HG03342 (cell line): ENCODE data around the gene LAG3.

Experiments
- ATAC-seq: cut with Tn5 transposase; IDR thresholded peaks from one replicate; pipeline ENCODE4 v1.9.1; 2021; ENCODE audit warnings: mild to moderate bottlenecking, moderate library complexity; ENCODE audit not compliant: unreplicated experiment

Gene LAG3

DNA sequence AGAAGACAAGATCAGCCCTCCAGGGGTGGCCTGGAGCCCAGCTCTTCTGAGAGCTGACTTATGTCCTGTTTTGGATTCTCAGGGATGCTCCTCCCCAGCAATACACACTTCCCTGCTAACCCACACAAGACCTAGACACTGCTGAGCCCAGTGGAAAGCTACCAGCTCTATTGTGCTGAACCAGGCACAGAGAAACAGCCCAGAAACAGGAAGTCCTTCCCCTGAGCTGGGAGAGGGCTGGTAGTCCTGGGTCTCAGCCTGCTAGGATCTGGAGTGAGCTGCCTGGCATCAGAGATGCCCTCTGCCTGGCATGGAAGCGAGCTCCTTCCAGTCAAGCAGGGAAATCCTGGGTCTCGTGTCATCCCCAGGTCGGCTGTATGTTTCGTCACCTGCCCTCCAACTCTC lies 1.2 kb upstream of the LAG3 start:
- no peak for ATAC-seq

DNA sequence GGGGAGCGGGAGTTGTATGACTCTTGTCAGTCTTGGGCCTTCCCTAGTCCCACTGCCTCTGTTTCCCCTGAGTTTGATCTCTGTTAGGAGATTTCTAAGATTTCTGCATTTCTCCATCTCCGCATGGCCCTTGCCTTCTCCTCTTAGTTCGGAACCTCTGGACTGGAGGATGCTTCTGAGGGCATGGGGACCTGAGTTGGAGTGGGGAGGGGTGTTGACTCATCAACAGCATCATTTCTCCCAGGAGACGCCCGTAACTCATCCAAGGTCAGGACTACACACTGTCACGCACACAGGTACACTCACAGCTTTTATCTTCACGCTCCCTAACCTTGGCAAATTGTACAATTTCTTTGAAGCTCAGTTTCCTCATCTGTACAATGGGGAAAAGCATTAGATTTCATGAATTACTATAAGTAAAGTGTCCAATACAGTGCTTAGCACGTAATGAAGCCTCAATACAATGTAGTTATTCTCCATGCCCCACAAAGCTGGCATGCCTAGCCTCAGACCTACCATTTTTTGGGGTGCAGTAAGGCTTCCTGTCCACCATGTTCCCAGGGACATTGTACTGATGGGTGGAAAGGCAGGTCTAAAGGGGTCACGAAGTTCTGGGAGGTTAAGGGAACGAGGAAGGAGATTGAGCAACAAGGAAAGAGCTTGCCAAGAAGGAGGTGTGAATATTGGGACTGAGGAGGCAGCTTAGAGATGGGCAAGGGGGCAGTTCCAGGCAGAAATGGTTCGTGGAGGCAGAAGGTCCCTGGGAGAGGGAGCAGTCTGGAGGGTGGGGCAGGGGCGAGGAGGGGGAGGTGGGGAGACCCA lies 600 bp upstream of the LAG3 start:
- ATAC-seq: no peak

- ATAC-seq: no peak
These were observed 638 bp downstream of the LAG3 start for GRCh38 chr12:6772726-6773589.

DNA sequence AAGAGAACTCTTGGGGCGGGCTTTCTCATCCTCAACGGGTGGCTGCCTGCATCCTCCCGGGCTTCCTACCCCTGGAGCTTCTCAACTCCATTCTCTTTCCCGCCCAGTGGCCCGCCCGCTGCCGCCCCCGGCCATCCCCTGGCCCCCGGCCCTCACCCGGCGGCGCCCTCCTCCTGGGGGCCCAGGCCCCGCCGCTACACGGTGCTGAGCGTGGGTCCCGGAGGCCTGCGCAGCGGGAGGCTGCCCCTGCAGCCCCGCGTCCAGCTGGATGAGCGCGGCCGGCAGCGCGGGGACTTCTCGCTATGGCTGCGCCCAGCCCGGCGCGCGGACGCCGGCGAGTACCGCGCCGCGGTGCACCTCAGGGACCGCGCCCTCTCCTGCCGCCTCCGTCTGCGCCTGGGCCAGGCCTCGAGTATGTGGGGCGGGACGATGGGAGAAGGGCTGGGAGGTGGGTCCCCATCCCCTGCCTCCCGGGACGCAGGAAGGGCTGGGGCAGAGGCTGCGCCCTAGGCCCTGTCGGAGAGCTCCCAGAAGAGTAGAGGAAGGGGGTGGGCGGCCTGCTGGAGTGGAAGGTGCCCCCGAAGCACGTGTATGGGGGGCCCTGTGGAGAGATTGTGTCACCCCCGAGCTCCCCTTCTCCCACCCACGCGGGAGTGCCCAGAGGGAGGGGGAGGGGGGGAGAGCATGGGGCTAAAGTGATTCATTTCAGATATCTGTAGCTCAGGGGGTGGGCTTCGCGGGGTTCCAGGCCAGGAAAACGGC lies 1.5 kb downstream of the LAG3 start:
- no peak for ATAC-seq

GRCh38 chr12:6774499-6775062 lies 2.3 kb downstream of the LAG3 start:
- no peak for ATAC-seq

DNA sequence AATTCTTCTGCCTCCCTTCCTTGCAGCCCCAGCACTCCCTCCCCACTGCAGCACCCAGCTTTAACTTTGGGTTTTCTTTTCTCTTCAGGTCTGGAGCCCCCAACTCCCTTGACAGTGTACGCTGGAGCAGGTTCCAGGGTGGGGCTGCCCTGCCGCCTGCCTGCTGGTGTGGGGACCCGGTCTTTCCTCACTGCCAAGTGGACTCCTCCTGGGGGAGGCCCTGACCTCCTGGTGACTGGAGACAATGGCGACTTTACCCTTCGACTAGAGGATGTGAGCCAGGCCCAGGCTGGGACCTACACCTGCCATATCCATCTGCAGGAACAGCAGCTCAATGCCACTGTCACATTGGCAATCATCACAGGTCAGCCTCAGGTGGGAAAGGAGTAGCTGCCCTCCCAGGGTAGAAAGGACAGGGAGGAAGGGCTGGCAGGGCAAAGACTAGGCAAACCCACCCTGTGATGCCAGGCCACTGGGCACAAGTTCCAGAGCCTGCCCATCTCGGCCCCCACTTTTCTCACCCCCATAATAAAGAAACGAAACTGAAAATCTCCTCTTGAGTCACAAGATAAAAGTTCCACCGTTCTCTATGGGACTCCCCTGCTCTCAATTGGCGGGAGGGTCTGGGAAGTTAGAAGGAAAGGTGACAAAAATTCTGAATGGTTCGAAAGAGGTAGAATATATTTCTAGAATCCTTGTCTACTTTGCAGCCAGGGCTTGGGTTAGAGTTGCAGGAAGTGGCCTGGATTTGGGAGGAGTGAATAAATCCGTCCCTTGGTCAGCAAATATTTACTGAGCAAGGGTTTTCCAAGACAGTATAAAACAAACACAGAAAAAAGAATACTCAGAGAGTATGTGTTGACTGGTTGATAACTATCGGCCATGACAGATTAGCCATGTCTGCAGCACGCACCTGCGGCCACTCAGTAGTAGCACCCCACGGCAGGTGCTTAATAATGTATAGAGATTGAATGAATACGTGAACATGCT lies 3.2 kb downstream of the LAG3 start:
- no peak for ATAC-seq

DNA sequence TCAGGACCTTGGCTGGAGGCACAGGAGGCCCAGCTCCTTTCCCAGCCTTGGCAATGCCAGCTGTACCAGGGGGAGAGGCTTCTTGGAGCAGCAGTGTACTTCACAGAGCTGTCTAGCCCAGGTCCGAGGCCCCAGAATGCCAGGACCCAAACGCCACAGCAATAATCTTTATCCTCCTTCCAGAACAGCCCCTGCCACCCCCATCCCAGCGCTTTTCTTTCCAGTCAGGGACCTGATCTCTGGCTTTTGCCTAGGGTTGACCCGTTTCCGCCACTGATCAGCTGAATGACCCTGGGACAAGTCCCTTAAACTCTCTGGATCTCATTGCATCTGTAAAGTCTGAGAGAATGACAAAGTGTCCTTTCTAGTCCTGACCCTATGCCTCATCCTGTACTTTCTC lies 5.1 kb downstream of the LAG3 start:
- no peak for ATAC-seq

DNA sequence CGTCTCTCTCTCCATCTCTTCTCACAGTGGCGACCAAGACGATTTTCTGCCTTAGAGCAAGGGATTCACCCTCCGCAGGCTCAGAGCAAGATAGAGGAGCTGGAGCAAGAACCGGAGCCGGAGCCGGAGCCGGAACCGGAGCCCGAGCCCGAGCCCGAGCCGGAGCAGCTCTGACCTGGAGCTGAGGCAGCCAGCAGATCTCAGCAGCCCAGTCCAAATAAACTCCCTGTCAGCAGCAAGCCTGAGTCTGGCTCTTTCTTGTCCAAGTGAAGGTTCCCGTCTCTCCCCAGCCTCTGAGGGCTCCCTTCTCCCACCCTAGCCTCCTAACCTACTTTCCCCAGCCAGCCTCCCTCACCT lies 5.9 kb downstream of the LAG3 start:
- ATAC-seq: no peak

DNA sequence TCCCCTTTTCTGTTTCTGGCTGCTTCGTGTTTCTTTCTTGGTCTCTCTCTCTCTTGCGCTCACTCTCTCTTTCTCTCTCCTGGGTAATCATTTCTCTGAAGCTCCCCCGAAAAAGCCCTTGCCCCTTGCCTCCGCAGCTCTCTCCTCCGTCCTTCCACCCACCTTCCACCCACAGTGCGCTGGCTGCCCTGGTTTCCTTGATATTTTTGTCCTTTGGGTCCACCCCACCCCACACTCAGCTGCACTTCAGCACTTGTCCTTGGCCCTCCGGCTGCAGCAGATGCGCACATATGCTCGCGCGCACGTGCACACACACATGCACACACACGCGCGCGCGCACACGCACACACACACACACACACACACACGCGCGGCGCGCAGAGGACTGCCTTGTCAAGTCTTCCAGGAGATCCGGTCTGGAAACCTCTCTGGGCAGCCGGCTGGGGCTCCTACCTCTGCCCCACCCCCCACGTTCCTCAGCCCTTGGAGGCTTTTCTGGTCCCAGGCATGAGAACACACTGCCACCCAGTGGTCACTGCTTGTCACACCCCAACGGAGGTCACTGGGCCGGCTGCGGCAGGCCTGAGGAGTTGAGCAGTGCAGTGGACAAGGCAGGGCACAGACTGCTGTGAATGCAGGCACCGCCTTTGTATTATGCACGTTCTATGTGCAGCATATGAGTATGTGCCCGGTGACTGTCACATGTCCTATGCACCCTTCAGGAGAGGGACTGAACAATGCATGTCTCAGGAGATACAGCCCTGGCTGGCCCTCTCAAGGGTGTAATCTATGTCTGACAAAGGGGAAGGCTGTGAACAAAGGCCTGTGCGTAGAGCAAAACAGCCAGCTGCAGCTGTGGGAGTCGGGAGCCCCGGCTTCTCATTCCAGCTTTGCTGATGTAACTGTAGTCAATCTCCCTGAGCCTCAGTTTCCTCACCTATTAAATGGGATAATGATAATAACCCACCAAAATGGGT lies 6.5 kb downstream of the LAG3 start:
- no peak for ATAC-seq

GRCh38 chr12:6779708-6780432 lies 7.5 kb downstream of the LAG3 start:
- no peak for ATAC-seq

GRCh38 chr12:6780573-6780972 lies 8.3 kb downstream of the LAG3 start:
- no peak for ATAC-seq

DNA sequence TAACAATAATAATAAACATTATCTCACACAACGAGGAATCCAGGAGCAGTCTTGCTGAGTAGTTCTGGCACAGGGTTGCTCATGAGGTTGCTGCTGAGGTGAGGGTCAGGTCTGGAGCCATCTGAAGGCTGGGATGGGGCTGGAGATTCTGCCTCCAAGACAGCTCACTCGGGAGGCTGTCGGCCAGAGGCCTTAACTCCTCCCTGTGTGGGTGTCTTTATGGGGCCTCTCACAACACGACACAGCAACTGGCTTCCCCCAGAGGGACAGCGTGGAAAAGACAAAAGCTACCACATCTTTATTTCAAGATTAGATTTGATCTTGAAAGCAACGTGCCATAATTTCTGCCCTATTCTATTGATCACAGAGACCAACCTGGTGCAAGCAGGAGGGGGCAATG lies 9.8 kb downstream of the LAG3 start:
- ATAC-seq: no peak

GRCh38 chr12:6782850-6783566 lies 10.7 kb downstream of the LAG3 start:
- no peak for ATAC-seq

DNA sequence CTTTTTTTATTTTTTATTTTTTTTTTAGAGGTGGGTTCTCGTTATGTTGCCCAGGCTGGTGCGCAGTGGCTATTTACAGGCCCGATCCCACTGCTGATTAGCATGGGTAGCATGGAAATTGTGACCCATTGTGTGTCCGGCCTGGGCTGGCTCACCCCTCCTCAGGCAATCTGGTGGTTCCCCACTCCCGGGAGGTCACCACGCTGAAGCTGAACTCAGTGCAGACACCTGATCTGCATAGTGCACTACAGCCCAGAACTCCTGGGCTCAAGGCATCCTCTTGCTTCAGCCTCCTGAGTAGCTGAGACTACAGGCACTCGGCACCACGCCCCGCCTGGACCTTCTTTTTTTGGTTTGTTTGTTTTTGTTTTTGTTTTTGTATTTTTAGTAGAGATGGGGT lies 11.5 kb downstream of the LAG3 start:
- no peak for ATAC-seq

DNA sequence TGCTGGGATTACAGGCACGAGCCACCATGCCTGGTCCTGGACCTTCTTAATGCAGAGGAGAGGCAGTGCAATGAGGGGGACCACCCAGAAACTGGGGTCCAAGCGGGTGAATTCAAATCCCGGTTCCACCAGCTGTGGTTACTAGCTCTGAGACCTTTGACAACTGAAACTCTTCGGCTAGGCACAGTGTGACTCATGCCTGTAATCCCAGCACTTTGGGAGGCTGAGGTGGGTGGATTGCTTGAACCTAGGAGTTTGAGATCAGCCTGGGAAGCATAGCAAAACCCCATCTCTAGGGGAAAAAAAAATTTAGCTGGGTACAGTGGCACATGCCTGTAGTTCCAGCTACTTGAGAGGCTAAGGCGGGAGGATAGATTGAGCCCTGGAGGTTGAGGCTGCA lies 12.0 kb downstream of the LAG3 start:
- ATAC-seq: no peak

GRCh38 chr12:6784761-6785160 lies 12.4 kb downstream of the LAG3 start:
- ATAC-seq: no peak

- no peak for ATAC-seq
These were observed 14.2 kb downstream of the LAG3 start for GRCh38 chr12:6786416-6787094.
